GM23338 (cell line): Measurements from ENCODE around the gene ZDHHC18. TPM values are rescaled to one million over a fixed set of nuclear protein-coding genes. Genes with fewer than 3 reads are reported as not detected.

Experiments
- ATAC-seq: fragments of 200-7000 bp; cut with Tn5 transposase; 3 replicates; pipeline ENCODE4 v1.9.1; 2020
- DNase-seq: peaks from one replicate; pipeline ENCODE4 v3.0.0-alpha.2; 2015; ENCODE audit warnings: low spot score
- H2AFZ ChIP-seq: fragments of 200-600 bp; sonication (generic); 2 replicates; pipeline ENCODE4 v1.8.0; 2016; ENCODE audit warnings: antibody characterized with exemption, mild to moderate bottlenecking, moderate library complexity
- H3F3A ChIP-seq: fragments of 200-600 bp; sonication (generic); replicated peaks from 2 replicates; pipeline ENCODE4 v1.8.0; 2017; ENCODE audit warnings: antibody characterized with exemption, mixed run types, low read depth
- H3K27ac ChIP-seq: fragments of 200-600 bp; sonication (generic); 2 replicates; pipeline ENCODE4 v1.6.1; 2016; ENCODE audit warnings: low read depth
- H3K27me3 ChIP-seq: fragments of 200-600 bp; sonication (generic); 2 replicates; pipeline ENCODE4 v1.8.0; 2016; ENCODE audit warnings: mild to moderate bottlenecking, mixed run types, moderate library complexity; ENCODE audit not compliant: insufficient read depth
- H3K36me3 ChIP-seq: fragments of 200-600 bp; sonication (generic); 2 replicates; pipeline ENCODE4 v1.8.0; 2016; ENCODE audit warnings: mild to moderate bottlenecking; ENCODE audit not compliant: insufficient read depth
- H3K4me1 ChIP-seq: fragments of 200-600 bp; sonication (generic); 2 replicates; pipeline ENCODE4 v1.8.0; 2016; ENCODE audit warnings: mild to moderate bottlenecking, moderate library complexity; ENCODE audit not compliant: insufficient read depth
- H3K4me2 ChIP-seq: fragments of 200-600 bp; sonication (generic); 2 replicates; pipeline ENCODE4 v1.7.1; 2017; ENCODE audit warnings: mixed run types
- H3K4me3 ChIP-seq: fragments of 200-600 bp; sonication (generic); 2 replicates; pipeline ENCODE4 v1.6.1; 2016; ENCODE audit warnings: mixed run types
- H3K79me2 ChIP-seq: fragments of 200-600 bp; sonication (generic); replicated peaks from 2 replicates; pipeline ENCODE4 v1.8.0; 2017; ENCODE audit warnings: mild to moderate bottlenecking; ENCODE audit not compliant: insufficient read depth
- H3K9me2 ChIP-seq: fragments of 200-600 bp; sonication (generic); 2 replicates; pipeline ENCODE4 v1.8.0; 2017; ENCODE audit not compliant: insufficient read depth
- H4K20me1 ChIP-seq: fragments of 200-600 bp; sonication (generic); replicated peaks from 2 replicates; pipeline ENCODE4 v1.8.0; 2017; ENCODE audit warnings: mild to moderate bottlenecking; ENCODE audit not compliant: insufficient read depth
- H3K27ac Mint-ChIP-seq: 2 replicates; pipeline ENCODE4 v1.8.0; 2020; ENCODE audit warnings: inconsistent platforms, mild to moderate bottlenecking, moderate library complexity, mixed read lengths
- H3K27me3 Mint-ChIP-seq: 3 replicates; pipeline ENCODE4 v1.8.0; 2022; ENCODE audit warnings: low read depth, mild to moderate bottlenecking, moderate library complexity, mixed read lengths, inconsistent platforms; ENCODE audit not compliant: insufficient read depth, poor library complexity
- H3K36me3 Mint-ChIP-seq: 3 replicates; pipeline ENCODE4 v1.8.0; 2021; ENCODE audit warnings: low read depth, mild to moderate bottlenecking, inconsistent platforms, moderate library complexity, mixed read lengths
- H3K4me1 Mint-ChIP-seq: 3 replicates; pipeline ENCODE4 v1.8.0; 2020; ENCODE audit warnings: mild to moderate bottlenecking, inconsistent platforms, mixed read lengths
- H3K4me3 Mint-ChIP-seq: 3 replicates; pipeline ENCODE4 v1.8.0; 2021; ENCODE audit warnings: moderate library complexity, mild to moderate bottlenecking, inconsistent platforms, mixed read lengths
- H3K9me3 Mint-ChIP-seq: 3 replicates; pipeline ENCODE4 v1.8.0; 2020; ENCODE audit warnings: moderate library complexity, mild to moderate bottlenecking, inconsistent platforms, mixed read lengths
- CREB1 ChIP-seq: fragments of 250-450 bp; sonication (Bioruptor Pico); IDR thresholded peaks from 2 replicates; pipeline ENCODE4 v1.5.0; 2020; ENCODE audit warnings: low read depth, mild to moderate bottlenecking, moderate library complexity
- CTCF ChIP-seq, 2 experiments: fragments of 200-600 bp in 1 of 2; sonication (generic) in 1 of 2; conservative IDR thresholded peaks; 2 replicates each; pipeline versions ENCODE4 v1.5.1 to v1.6.1; 2016 to 2017; ENCODE audit warnings: antibody characterized with exemption in 2 of 2, low read depth in 2 of 2, mild to moderate bottlenecking in 2 of 2, moderate library complexity in 1 of 2
- ETS1 ChIP-seq: IDR thresholded peaks from 2 replicates; pipeline ENCODE4 v1.6.1; 2016; ENCODE audit warnings: antibody characterized with exemption
- EZH2phosphoT487 ChIP-seq: fragments of 200-600 bp; sonication (generic); IDR thresholded peaks from one replicate; pipeline ENCODE4 v1.8.1; 2018; ENCODE audit warnings: antibody characterized with exemption; ENCODE audit not compliant: unreplicated experiment
- JUNB ChIP-seq: IDR thresholded peaks from one replicate; pipeline ENCODE4 v1.6.1; 2016; ENCODE audit warnings: antibody characterized with exemption; ENCODE audit not compliant: unreplicated experiment
- NANOG ChIP-seq: IDR thresholded peaks from 2 replicates; pipeline ENCODE4 v1.6.1; 2016; ENCODE audit warnings: antibody characterized with exemption, borderline replicate concordance
- POLR2AphosphoS5 ChIP-seq: IDR thresholded peaks from 2 replicates; pipeline ENCODE4 v1.6.1; 2016; ENCODE audit warnings: antibody characterized with exemption, low read depth
- REST ChIP-seq: IDR thresholded peaks from one replicate; pipeline ENCODE4 v1.6.1; 2018; ENCODE audit warnings: antibody characterized with exemption; ENCODE audit not compliant: unreplicated experiment
- STAT1 ChIP-seq: IDR thresholded peaks from one replicate; pipeline ENCODE4 v1.6.1; 2016; ENCODE audit warnings: antibody characterized with exemption; ENCODE audit not compliant: unreplicated experiment
- ZNF114 ChIP-seq: fragments of 250-450 bp; sonication (Bioruptor Pico); IDR thresholded peaks from 2 replicates; pipeline ENCODE4 v1.5.0; 2020; ENCODE audit warnings: mild to moderate bottlenecking, moderate library complexity
- ZNF331 ChIP-seq: fragments of 250-450 bp; sonication (Bioruptor Pico); IDR thresholded peaks from 2 replicates; pipeline ENCODE4 v1.5.0; 2020; ENCODE audit warnings: low read depth, mild to moderate bottlenecking, moderate library complexity
- polyA plus RNA-seq: library from polyadenylated mRNA; unstranded; fragments of >200 nt; fragmentation: Nextera tagmentation; extraction: Ambion mirVana; gene quantifications from 2 replicates; pipeline ENCODE4 v1.2.1, GENCODE V29; 2016
- total RNA-seq: library from RNA; depleted of rRNA; stranded (reverse); fragments of >200 nt; shearing (Covaris generic); gene quantifications from 2 replicates; pipeline ENCODE4 v1.2.3, GENCODE V29; 2014

The ZDHHC18 gene
- total and polyA plus RNA-seq, 2 experiments from 2014 or later, result 6.3 to 26.8 TPM

GRCh38 chr1:26848941-26849774, 22.7 kb downstream of the ZDHHC18 start (continued):
- TF ChIP-seq CREB1 (CRISPR knock-in tag) (no peak), POLR2AphosphoS5 (no peak), ZNF331 (CRISPR knock-in tag) (no peak), STAT1 (no peak), EZH2phosphoT487 (no peak)

- Histone ChIP-seq H3K4me2 (no peak overlapping the region), H3K27me3 (no peaks in the 10 kb centered on the region), H4K20me1 (no peaks in the 10 kb centered on the region), H2AFZ (no peak overlapping the region), H3K27ac (no peak overlapping the region), H3F3A (no peaks in the 10 kb centered on the region), H3K4me3 (no peak overlapping the region), H3K79me2 (no peaks in the 10 kb centered on the region), H3K9me2 (no peaks in the 10 kb centered on the region), H3K36me3 (peaks cover 9% of the 10 kb centered on the region; the same call in 1 of the 2 replicates), H3K4me1 (peaks cover 2% of the 10 kb centered on the region; the same call in 1 of the 2 replicates)
- Mint-ChIP-seq H3K36me3 (peaks cover 45% of the 10 kb centered on the region), H3K9me3 (no peaks in the 10 kb centered on the region), H3K27me3 (peaks cover 6% of the 10 kb centered on the region), H3K4me3 (no peak overlapping the region), H3K4me1 (peaks cover 9% of the 10 kb centered on the region; the same call in 2 of the 3 replicates), H3K27ac (no peak overlapping the region)
- DNase-seq, result peak; percentile 34
- no peak for TF ChIP-seq POLR2AphosphoS5
- no peak for TF ChIP-seq NANOG
- TF ChIP-seq CTCF (conservative IDR thresholded peaks at IDR 0.05; ENCODE audit: low read depth in 2 of 2), result peak; percentile 20 to 21; a peak in 1 of 4 replicates
- ATAC-seq, result no peak; the same call in 2 of the 3 replicates
These were observed 24.7 kb downstream of the ZDHHC18 start for GRCh38 chr1:26851106-26851684.

- Histone ChIP-seq H4K20me1 (no peaks in the 10 kb centered on the region), H3K4me2 (no peak overlapping the region), H3K4me1 (peaks cover 7% of the 10 kb centered on the region; the same call in 1 of the 2 replicates), H3K4me3 (no peak overlapping the region), H3F3A (no peaks in the 10 kb centered on the region), H3K27me3 (no peaks in the 10 kb centered on the region), H3K9me2 (no peaks in the 10 kb centered on the region), H3K27ac (0 out of 2 replicates have a peak overlapping the region, but pooled peaks have one; percentile 32), H3K79me2 (no peaks in the 10 kb centered on the region), H2AFZ (no peak overlapping the region), H3K36me3 (peaks cover 4% of the 10 kb centered on the region; the same call in 1 of the 2 replicates)
- ATAC-seq, result no peak
- Mint-ChIP-seq H3K4me1 (peaks cover 19% of the 10 kb centered on the region), H3K4me3 (no peak overlapping the region), H3K9me3 (no peaks in the 10 kb centered on the region), H3K36me3 (peaks cover 38% of the 10 kb centered on the region), H3K27ac (peak overlapping the region; percentile 45), H3K27me3 (peaks cover 6% of the 10 kb centered on the region)
- DNase-seq, result no peak
- no peak for TF ChIP-seq CTCF (conservative IDR thresholded peaks at IDR 0.05; ENCODE audit: low read depth in 2 of 2)
- TF ChIP-seq EZH2phosphoT487, result no peak
- no peak for TF ChIP-seq ZNF114 (CRISPR knock-in tag)
- no peak for TF ChIP-seq ZNF331 (CRISPR knock-in tag)
- TF ChIP-seq REST, result no peak
- no peak for TF ChIP-seq ETS1
- TF ChIP-seq POLR2AphosphoS5, result no peak
- TF ChIP-seq STAT1, result no peak
- no peak for TF ChIP-seq JUNB
These were observed 26.2 kb downstream of the ZDHHC18 start for GRCh38 chr1:26852701-26853100.
